NT2/D1 (cell line): ENCODE measurements around the gene CEBPG.

Experiments used
- DNase-seq: peaks from one replicate; pipeline ENCODE4 v3.0.0-alpha.2; 2011; ENCODE audit warnings: low read depth, low spot score
- H3K27me3 ChIP-seq: 2 replicates; pipeline ENCODE4 v1.6.0; 2011; ENCODE audit warnings: mild to moderate bottlenecking; ENCODE audit not compliant: insufficient read length, insufficient read depth
- H3K36me3 ChIP-seq: 2 replicates; pipeline ENCODE4 v1.6.1; 2011; ENCODE audit warnings: mild to moderate bottlenecking, low read length, mixed read lengths; ENCODE audit not compliant: insufficient read depth, insufficient read length
- H3K4me1 ChIP-seq: 2 replicates; pipeline ENCODE4 v1.5.1; 2011; ENCODE audit not compliant: insufficient read depth, insufficient read length
- H3K4me3 ChIP-seq: 2 replicates; pipeline ENCODE4 v1.5.1; 2011; ENCODE audit warnings: low read depth; ENCODE audit not compliant: insufficient read length
- H3K9ac ChIP-seq: 2 replicates; pipeline ENCODE4 v1.6.0; 2011; ENCODE audit warnings: low read depth; ENCODE audit not compliant: insufficient read length
- H3K9me3 ChIP-seq: 2 replicates; pipeline ENCODE4 v1.5.1; 2011; ENCODE audit warnings: mild to moderate bottlenecking, low read length; ENCODE audit not compliant: insufficient read depth
- SUZ12 ChIP-seq: IDR thresholded peaks from 2 replicates; pipeline ENCODE4 v1.6.1; 2011; ENCODE audit not compliant: insufficient read length, insufficient read depth; ENCODE audit errors: extremely low read depth
- YY1 ChIP-seq: IDR thresholded peaks from 2 replicates; pipeline ENCODE4 v1.6.1; 2011; ENCODE audit not compliant: insufficient read length, insufficient read depth
- ZNF274 ChIP-seq: IDR thresholded peaks from 2 replicates; pipeline ENCODE4 v1.6.1; 2011; ENCODE audit warnings: mild to moderate bottlenecking, low read depth, low read length

CEBPG gene

DNA sequence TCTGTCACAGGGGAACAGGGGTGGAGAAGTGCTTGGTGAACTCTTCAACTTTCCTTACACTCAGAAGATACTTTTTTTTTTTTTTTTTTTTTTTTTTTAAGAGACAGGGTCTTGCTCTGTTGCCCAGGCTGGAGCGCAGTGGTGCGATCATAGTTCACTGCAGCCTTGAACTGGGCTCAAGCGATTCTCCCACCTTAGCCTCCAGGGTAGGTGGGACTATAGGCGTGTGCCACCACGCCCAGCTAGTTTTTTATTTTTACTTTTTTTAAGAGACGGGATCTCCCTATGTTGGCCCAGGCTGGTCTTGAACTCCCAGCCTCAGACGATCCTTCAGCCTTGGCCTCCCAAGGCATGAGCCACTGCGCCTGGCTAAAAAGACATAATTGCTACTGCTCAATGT is 11.5 kb downstream of the CEBPG start:
- Histone ChIP-seq H3K4me1 (no peaks in the 10 kb centered on the region), H3K9me3 (no peaks in the 10 kb centered on the region), H3K27me3 (no peaks in the 10 kb centered on the region), H3K36me3 (peaks cover 33% of the 10 kb centered on the region), H3K9ac (no peak overlapping the region), H3K4me3 (no peak overlapping the region)
- DNase-seq = no peak
- TF ChIP-seq YY1 (no peak), SUZ12 (no peak), ZNF274 (no peak)

DNA sequence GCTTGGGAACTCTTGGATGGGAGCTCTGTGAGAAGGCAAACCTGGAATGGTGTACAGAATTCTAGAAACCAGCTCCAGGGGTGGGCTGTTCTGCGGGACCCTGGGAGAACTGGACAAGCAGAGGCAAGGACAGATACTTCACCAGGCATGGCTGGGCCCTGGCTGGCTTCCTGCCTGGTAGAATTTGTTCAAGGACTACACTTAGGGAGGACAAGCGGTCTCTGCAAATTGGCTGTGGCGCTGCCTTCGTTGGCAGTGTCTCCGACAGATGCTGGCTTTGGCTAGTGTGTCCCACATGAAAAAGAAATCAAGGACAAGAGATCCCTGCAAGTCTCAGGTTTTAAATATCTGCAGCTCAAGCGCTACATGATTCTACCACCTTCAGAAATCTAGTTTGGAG is 12.4 kb downstream of the CEBPG start:
- no peak overlapping the region for H3K4me3 ChIP-seq
- peaks cover 30% of the 10 kb centered on the region for H3K36me3 ChIP-seq
- H3K9ac ChIP-seq = no peak overlapping the region
- H3K9me3 ChIP-seq = no peaks in the 10 kb centered on the region
- TF ChIP-seq ZNF274 = no peak
- no peak for TF ChIP-seq YY1
- TF ChIP-seq SUZ12 = no peak
- no peak for DNase-seq
- peaks cover 4% of the 10 kb centered on the region for H3K4me1 ChIP-seq
- no peaks in the 10 kb centered on the region for H3K27me3 ChIP-seq

DNA sequence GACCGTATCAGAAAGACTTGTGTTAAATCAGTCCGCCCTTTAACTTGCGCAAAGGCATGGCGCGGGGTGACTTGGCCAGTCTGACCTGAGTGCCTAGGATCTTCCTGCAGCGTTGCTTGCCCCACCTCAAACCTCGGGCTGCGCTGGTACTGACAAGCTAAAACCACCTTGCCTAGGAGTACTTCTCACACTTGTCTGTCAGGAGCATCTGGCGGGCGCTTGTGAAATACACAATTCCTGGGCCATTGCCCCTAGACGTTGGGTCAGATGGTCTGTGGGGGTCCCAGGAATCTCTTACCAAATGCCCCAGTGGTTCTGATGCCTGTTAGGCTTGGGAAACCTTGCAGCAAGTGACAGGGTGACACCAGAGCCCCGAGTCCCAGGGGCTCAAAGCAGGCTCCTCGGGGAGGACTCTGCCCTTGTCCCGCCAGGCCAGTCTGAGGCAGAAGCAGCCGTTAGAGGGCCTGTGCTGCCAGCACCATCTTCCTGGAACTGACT is 12.9 kb downstream of the CEBPG start:
- Histone ChIP-seq H3K4me3 (no peak overlapping the region), H3K4me1 (peaks cover 6% of the 10 kb centered on the region), H3K9ac (no peak overlapping the region), H3K9me3 (no peaks in the 10 kb centered on the region), H3K36me3 (peaks cover 25% of the 10 kb centered on the region), H3K27me3 (no peaks in the 10 kb centered on the region)
- DNase-seq = no peak
- no peak for TF ChIP-seq SUZ12
- TF ChIP-seq ZNF274 = no peak
- no peak for TF ChIP-seq YY1

DNA sequence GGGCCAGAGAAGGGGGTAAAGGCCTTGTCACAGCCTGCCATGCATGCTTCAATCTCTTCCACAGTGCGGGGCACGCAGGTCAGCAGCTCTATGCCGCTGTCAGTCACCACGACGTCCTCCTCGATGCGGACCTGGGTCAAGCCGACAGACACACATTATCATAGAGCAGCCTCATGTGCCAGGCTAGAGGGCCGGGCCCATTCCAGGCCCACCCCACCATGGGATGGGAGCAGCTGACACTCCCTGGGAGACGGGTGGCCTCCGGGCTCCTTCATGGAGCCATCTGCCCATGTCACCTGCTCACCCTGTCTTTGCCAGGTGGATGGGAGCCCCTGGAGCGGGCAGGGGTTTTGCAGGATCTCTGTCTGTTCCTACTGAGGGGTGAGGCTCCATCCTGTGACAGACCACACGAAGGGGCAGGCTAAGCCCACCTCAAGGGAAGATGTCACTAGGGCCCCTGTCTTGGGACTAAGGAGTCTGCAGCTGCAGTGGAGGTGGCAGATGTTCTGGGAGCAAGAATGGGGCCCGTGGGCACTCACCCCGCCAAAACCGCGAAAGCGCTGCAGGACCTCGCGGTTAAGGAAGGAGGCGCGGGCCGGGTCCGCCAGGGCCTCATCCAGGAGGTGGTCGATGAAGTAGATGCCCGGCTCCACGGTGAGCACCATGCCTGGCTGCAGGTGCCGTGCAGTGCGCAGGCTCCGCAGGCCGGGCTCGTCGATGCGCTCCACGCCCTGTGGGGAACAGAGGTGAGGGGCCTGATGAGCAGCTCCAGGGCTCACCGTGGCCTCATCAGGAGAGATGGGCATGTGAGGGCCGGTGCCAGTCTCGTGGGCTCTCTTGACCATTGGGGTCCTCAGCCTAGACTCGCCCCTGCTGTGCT is 14.1 kb downstream of the CEBPG start:
- Histone ChIP-seq H3K9ac (no peak overlapping the region), H3K36me3 (peaks cover 25% of the 10 kb centered on the region), H3K4me3 (no peak overlapping the region), H3K27me3 (no peaks in the 10 kb centered on the region), H3K4me1 (peaks cover 6% of the 10 kb centered on the region), H3K9me3 (no peaks in the 10 kb centered on the region)
- TF ChIP-seq SUZ12 (no peak), ZNF274 (no peak), YY1 (no peak)
- DNase-seq = no peak

DNA sequence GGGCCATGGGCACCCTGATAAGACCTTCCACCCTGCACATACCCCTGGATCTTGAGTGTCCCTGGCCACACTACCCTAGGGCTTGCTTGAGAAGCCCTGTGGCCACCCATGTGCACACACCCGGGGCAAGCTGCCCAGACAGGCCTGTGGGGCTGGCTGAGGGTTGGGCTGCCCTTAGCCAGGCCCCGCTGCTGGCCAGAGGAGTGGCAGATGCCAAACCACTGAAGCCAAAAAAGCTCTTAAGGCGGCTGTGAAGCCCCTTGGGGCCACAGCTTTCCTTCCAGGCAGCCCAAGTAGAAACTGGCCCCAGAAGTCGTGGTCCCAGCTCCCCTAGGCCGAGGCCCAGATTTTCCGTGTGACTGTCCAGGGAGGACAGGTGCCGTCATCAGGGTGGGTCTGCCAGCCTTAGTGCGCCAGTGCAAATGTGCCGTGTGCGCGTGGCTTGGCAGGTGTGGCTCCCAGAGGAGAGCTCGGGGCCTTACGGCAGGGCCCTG is 14.8 kb downstream of the CEBPG start:
- DNase-seq = no peak
- no peak for TF ChIP-seq ZNF274
- TF ChIP-seq YY1 = no peak
- TF ChIP-seq SUZ12 = no peak
- no peak overlapping the region for H3K4me3 ChIP-seq
- H3K36me3 ChIP-seq = peaks cover 25% of the 10 kb centered on the region
- H3K4me1 ChIP-seq = peaks cover 6% of the 10 kb centered on the region
- H3K9me3 ChIP-seq = no peaks in the 10 kb centered on the region
- no peaks in the 10 kb centered on the region for H3K27me3 ChIP-seq
- no peak overlapping the region for H3K9ac ChIP-seq

DNA sequence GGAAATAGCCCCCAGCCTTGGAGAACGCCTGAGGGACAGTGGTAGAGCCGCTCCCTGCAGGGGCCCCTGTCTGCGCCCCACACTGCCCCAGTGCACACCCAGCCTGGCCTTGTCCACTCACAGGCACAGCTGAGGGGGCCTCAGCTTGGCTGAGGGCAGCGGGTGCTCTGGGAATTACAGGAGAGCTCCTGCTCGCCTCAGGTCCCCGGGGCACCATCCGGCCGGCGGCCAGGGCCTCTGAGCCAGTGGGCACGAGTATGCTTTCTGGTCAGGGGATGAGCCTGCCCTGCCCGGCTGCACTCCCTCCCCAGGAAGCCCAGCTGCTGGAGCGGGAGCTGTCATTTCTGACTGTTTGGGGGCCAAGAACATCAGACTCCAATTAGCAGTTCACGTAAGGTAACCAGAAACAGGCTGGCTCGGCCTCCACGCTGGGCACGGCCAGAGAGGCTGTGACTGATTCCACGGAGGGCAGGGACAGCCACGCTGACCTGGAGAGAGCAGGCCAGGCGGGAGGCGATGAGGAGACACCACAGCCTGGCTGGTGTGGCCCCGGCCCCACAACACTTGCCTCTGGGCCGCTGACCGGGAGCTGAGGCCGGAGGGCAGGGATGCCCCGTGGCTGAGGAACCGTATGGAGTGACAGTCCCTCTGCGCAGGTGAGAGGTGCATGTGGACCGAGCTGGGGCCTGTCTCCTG is 15.4 kb downstream of the CEBPG start:
- peaks cover 21% of the 10 kb centered on the region for H3K36me3 ChIP-seq
- TF ChIP-seq YY1 (no peak), SUZ12 (no peak), ZNF274 (no peak)
- H3K27me3 ChIP-seq = no peaks in the 10 kb centered on the region
- H3K4me3 ChIP-seq = no peak overlapping the region
- DNase-seq = no peak
- peaks cover 6% of the 10 kb centered on the region for H3K4me1 ChIP-seq
- no peak overlapping the region for H3K9ac ChIP-seq
- no peaks in the 10 kb centered on the region for H3K9me3 ChIP-seq
